SH-SY5Y (cell line): ENCODE data around the gene GPN1.

Experiments
- GATA2 ChIP-seq: IDR thresholded peaks from 2 replicates; pipeline ENCODE4 v1.6.1; 2011; ENCODE audit warnings: mild to moderate bottlenecking, low read depth, low read length
- GATA3 ChIP-seq: IDR thresholded peaks from 2 replicates; pipeline ENCODE4 v1.6.1; 2011; ENCODE audit warnings: low read depth, mild to moderate bottlenecking, low read length, moderate library complexity

DNA sequence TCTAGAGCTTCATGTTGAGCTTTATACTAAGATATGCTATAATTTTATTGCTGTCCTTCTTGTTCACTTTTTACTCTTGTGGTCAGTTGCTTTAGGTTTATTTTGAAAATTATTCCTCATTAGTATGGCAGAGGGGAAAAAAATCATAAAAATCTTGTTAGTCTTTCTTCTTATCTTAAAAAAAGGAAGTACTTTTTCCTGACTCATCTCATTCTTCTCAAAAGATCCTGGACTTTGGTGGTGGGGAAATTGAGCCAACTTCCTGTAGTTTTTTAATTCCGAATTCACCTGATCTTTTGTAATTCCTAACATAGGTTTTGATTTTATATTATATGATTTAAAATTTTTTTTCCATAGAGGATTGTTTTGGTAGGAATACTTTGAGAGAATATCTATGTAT lies 38.6 kb downstream of the GPN1 start:
- TF ChIP-seq GATA2 (no peak), GATA3 (no peak)
